Astrocyte of the cerebellum (primary cell): Measurements from ENCODE around the gene RNF20.
"Not testable (repeated sequence)": the region's sequence is repeated elsewhere in the genome, so short reads cannot be mapped to it uniquely, and the experiment has no call there.

Experiments
- DNase-seq: peaks from one replicate; pipeline ENCODE4 v3.0.0-alpha.2; 2011; ENCODE audit warnings: low read depth
- H3K4me3 ChIP-seq: 2 replicates; pipeline ENCODE4 v1.5.1; 2011; ENCODE audit warnings: mild to moderate bottlenecking, low read depth, low read length, moderate library complexity
- CTCF ChIP-seq: IDR thresholded peaks from 2 replicates; pipeline ENCODE4 v1.5.1; 2012; ENCODE audit warnings: low read length, low read depth, moderate library complexity, mild to moderate bottlenecking; ENCODE audit errors: missing control alignments
- in situ Hi-C: cut with HindIII; loops from 2 replicates; pipeline ENCODE4 v1.10.0; 2017; ENCODE audit warnings: low sequenced_read_pairs

The RNF20 gene

GRCh38 chr9:101582553-101582952 is 48.9 kb downstream of the RNF20 start:
- peak; percentile 12 for DNase-seq
- H3K4me3 ChIP-seq: no peak overlapping the region
- in situ Hi-C loops: no loop called here
- TF ChIP-seq CTCF: no peak

GRCh38 chr9:101585740-101586139 is 52.1 kb downstream of the RNF20 start:
- in situ Hi-C loops: no loop called here
- no peak for DNase-seq
- no peak for TF ChIP-seq CTCF
- H3K4me3 ChIP-seq: no peak overlapping the region

GRCh38 chr9:101586651-101587050 is 53.0 kb downstream of the RNF20 start:
- in situ Hi-C loops: no loop called here
- TF ChIP-seq CTCF: no peak
- no peak overlapping the region for H3K4me3 ChIP-seq
- no peak for DNase-seq

GRCh38 chr9:101587332-101588043 is 53.8 kb downstream of the RNF20 start:
- TF ChIP-seq CTCF: no peak
- no peak for DNase-seq
- in situ Hi-C loops: no loop called here
- H3K4me3 ChIP-seq: no peak overlapping the region

- H3K4me3 ChIP-seq, DNase-seq, in situ Hi-C loops: not testable (repeated sequence)
Measured at GRCh38 chr9:101590074-101590473, 56.4 kb downstream of the RNF20 start.

- TF ChIP-seq CTCF: no peak
- in situ Hi-C loops: no loop called here
- no peak overlapping the region for H3K4me3 ChIP-seq
- DNase-seq: no peak
Measured at GRCh38 chr9:101590901-101591300, 57.2 kb downstream of the RNF20 start.

- in situ Hi-C loops: no loop called here
- no peak for TF ChIP-seq CTCF
- no peak for DNase-seq
- no peak overlapping the region for H3K4me3 ChIP-seq
Measured at GRCh38 chr9:101591787-101592446, 58.3 kb downstream of the RNF20 start.
